SK-N-MC (cell line): ENCODE measurements around the gene LRRFIP1.

ENCODE experiments used
- EZH2 ChIP-seq: fragments of 200-600 bp; sonication (generic); IDR thresholded peaks from one replicate; pipeline ENCODE4 v1.6.1; 2017; ENCODE audit warnings: antibody characterized with exemption
- FOXP2 ChIP-seq: optimal IDR thresholded peaks from 2 replicates; pipeline ENCODE3; 2011; ENCODE audit warnings: mild to moderate bottlenecking, moderate library complexity; ENCODE audit not compliant: insufficient read depth; ENCODE audit errors: extremely low read length, control extremely low read depth
- POLR2AphosphoS5 ChIP-seq: IDR thresholded peaks from 2 replicates; pipeline ENCODE4 v1.6.1; 2012; ENCODE audit warnings: mild to moderate bottlenecking, low read depth, low read length, borderline replicate concordance

- TF ChIP-seq POLR2AphosphoS5 (no peak), FOXP2 (no peak), EZH2 (no peak)
Measured at GRCh38 chr2:237614151-237614720, 13.2 kb upstream of the LRRFIP1 start.
